IMR-90 (cell line): ENCODE results near the gene EFCAB9. TPM values are rescaled to one million over a fixed set of nuclear protein-coding genes. Genes with fewer than 3 reads are reported as not detected.

Experiments
- ATAC-seq: fragments of 200-7000 bp; cut with Tn5 transposase; 2 replicates; pipeline ENCODE4 v1.9.1; 2020; ENCODE audit warnings: low read depth, mild to moderate bottlenecking, moderate library complexity
- BruUV-seq: library from RNA; stranded (reverse); fragments of 400-500 nt; replicated peaks from 2 replicates; lab custom pipeline; 2021; lab: Mats Ljungman, UMichigan
- CTCF ChIA-PET: fragments of 300-600 bp; formaldehyde crosslinking; extraction: SDS; loops from one replicate; lab custom pipeline; 2021; ENCODE audit warnings: antibody characterized with exemption; lab: Yijun Ruan, JAX
- POLR2A ChIA-PET: fragments of 300-600 bp; sonication (Branson Sonifier 250); formaldehyde crosslinking; loops from one replicate; lab custom pipeline; 2022; ENCODE audit warnings: antibody characterized with exemption; ENCODE audit not compliant: unreplicated experiment; lab: Charles Lee
- DNase-seq: peaks from one replicate; pipeline ENCODE4 v3.0.0; 2013
- H2AFZ ChIP-seq: replicated peaks from 2 replicates; pipeline ENCODE3; 2013; ENCODE audit warnings: low read length, mild to moderate bottlenecking; ENCODE audit not compliant: poor library complexity
- H2AK5ac ChIP-seq: 2 replicates; pipeline ENCODE4 v1.6.1; 2013; ENCODE audit warnings: low read depth, low read length, inconsistent platforms
- H2AK9ac ChIP-seq: replicated peaks from 2 replicates; pipeline ENCODE3; 2013; ENCODE audit warnings: mild to moderate bottlenecking, low read depth, low read length, moderate library complexity; ENCODE audit not compliant: poor library complexity
- H2BK120ac ChIP-seq: 2 replicates; pipeline ENCODE4 v1.6.1; 2013; ENCODE audit warnings: low read depth, low read length, inconsistent platforms
- H2BK15ac ChIP-seq: 3 replicates; pipeline ENCODE4 v1.6.1; 2013; ENCODE audit warnings: low read depth, low read length, inconsistent platforms
- H2BK20ac ChIP-seq: 2 replicates; pipeline ENCODE4 v1.6.1; 2013; ENCODE audit warnings: low read depth, mild to moderate bottlenecking, inconsistent platforms, low read length, moderate library complexity
- H2BK5ac ChIP-seq: 2 replicates; pipeline ENCODE4 v1.6.1; 2013; ENCODE audit warnings: mild to moderate bottlenecking, low read depth, low read length, inconsistent platforms; ENCODE audit not compliant: poor library complexity, severe bottlenecking
- H3K14ac ChIP-seq: replicated peaks from 2 replicates; pipeline ENCODE4 v1.6.1; 2013; ENCODE audit warnings: low read depth, low read length, inconsistent platforms
- H3K18ac ChIP-seq: 2 replicates; pipeline ENCODE4 v1.6.1; 2013; ENCODE audit warnings: low read depth, low read length, control low read depth
- H3K23ac ChIP-seq: 2 replicates; pipeline ENCODE4 v1.6.1; 2013; ENCODE audit warnings: low read depth, low read length, inconsistent platforms
- H3K27ac ChIP-seq: 2 replicates; pipeline ENCODE4 v1.5.1; 2013; ENCODE audit warnings: mild to moderate bottlenecking, control low read depth, low read length; ENCODE audit not compliant: insufficient read depth
- H3K27me3 ChIP-seq: 2 replicates; pipeline ENCODE4 v1.6.1; 2013; ENCODE audit warnings: low read length; ENCODE audit not compliant: control insufficient read depth, insufficient read depth
- H3K36me3 ChIP-seq: 2 replicates; pipeline ENCODE4 v1.6.1; 2013; ENCODE audit warnings: low read length, mixed read lengths; ENCODE audit not compliant: control insufficient read depth, insufficient read depth
- H3K4ac ChIP-seq: 2 replicates; pipeline ENCODE4 v1.6.1; 2013; ENCODE audit warnings: low read depth, low read length, inconsistent platforms
- H3K4me1 ChIP-seq: 2 replicates; pipeline ENCODE4 v1.6.1; 2013; ENCODE audit warnings: low read length, mixed read lengths; ENCODE audit not compliant: control insufficient read depth, insufficient read depth
- H3K4me2 ChIP-seq: 2 replicates; pipeline ENCODE4 v1.6.1; 2013; ENCODE audit warnings: low read depth, mild to moderate bottlenecking, control low read depth, low read length, moderate library complexity
- H3K4me3 ChIP-seq: 2 replicates; pipeline ENCODE4 v1.5.1; 2013; ENCODE audit warnings: low read depth, mild to moderate bottlenecking, control low read depth, low read length, moderate library complexity; ENCODE audit not compliant: insufficient read depth
- H3K56ac ChIP-seq: 2 replicates; pipeline ENCODE4 v1.6.1; 2013; ENCODE audit warnings: low read length, inconsistent platforms; ENCODE audit not compliant: insufficient read depth; ENCODE audit errors: extremely low read depth
- H3K79me1 ChIP-seq, 2 experiments: 2 replicates each; pipeline ENCODE4 v1.6.1; 2013; ENCODE audit warnings: low read length in 2 of 2, inconsistent platforms in 1 of 2, low read depth in 1 of 2
- H3K9ac ChIP-seq: 2 replicates; pipeline ENCODE4 v1.6.1; 2013; ENCODE audit warnings: low read depth, low read length, control low read depth
- H3K9me1 ChIP-seq: 2 replicates; pipeline ENCODE4 v1.6.1; 2013; ENCODE audit warnings: low read length, inconsistent platforms; ENCODE audit not compliant: insufficient read depth
- H3K9me3 ChIP-seq: 2 replicates; pipeline ENCODE4 v1.6.1; 2013; ENCODE audit warnings: low read length; ENCODE audit not compliant: control insufficient read depth, insufficient read depth
- H4K20me1 ChIP-seq: 2 replicates; pipeline ENCODE4 v1.6.1; 2013; ENCODE audit warnings: low read length, inconsistent platforms; ENCODE audit not compliant: insufficient read depth
- H4K5ac ChIP-seq: 2 replicates; pipeline ENCODE4 v1.6.1; 2013; ENCODE audit warnings: mild to moderate bottlenecking, low read depth, low read length, control low read depth
- H4K8ac ChIP-seq, 2 experiments: 2 replicates each; pipeline ENCODE4 v1.6.1; 2013; ENCODE audit warnings: low read depth in 2 of 2, low read length in 2 of 2, control low read depth in 1 of 2, inconsistent platforms in 1 of 2
- H4K91ac ChIP-seq: 2 replicates; pipeline ENCODE4 v1.6.1; 2013; ENCODE audit warnings: low read depth, low read length, inconsistent platforms; ENCODE audit not compliant: insufficient read depth
- BHLHE40 ChIP-seq: fragments of 150-350 bp; IDR thresholded peaks from 2 replicates; pipeline ENCODE4 v1.6.1; 2016; ENCODE audit warnings: mild to moderate bottlenecking, low read depth, low read length
- CEBPB ChIP-seq: IDR thresholded peaks from 2 replicates; pipeline ENCODE4 v1.6.1; 2012; ENCODE audit warnings: low read depth, low read length, improper control_type of control experiment
- CHD1 ChIP-seq: IDR thresholded peaks from 2 replicates; pipeline ENCODE4 v1.6.1; 2012; ENCODE audit warnings: low read depth, low read length, improper control_type of control experiment
- FOS ChIP-seq: fragments of 150-350 bp; IDR thresholded peaks from 2 replicates; pipeline ENCODE4 v1.6.1; 2016; ENCODE audit warnings: low read depth, low read length
- MAFK ChIP-seq: IDR thresholded peaks from 2 replicates; pipeline ENCODE4 v1.6.1; 2012; ENCODE audit warnings: low read depth, low read length, improper control_type of control experiment
- MXI1 ChIP-seq: IDR thresholded peaks from 2 replicates; pipeline ENCODE4 v1.6.1; 2012; ENCODE audit warnings: low read depth, mild to moderate bottlenecking, low read length, moderate library complexity, borderline replicate concordance
- NFE2L2 ChIP-seq: fragments of 150-350 bp; IDR thresholded peaks from 2 replicates; pipeline ENCODE4 v1.6.1; 2016; ENCODE audit warnings: low read depth, mild to moderate bottlenecking, low read length
- RAD21 ChIP-seq: IDR thresholded peaks from 2 replicates; pipeline ENCODE4 v1.6.1; 2012; ENCODE audit warnings: low read length, improper control_type of control experiment
- RCOR1 ChIP-seq: IDR thresholded peaks from 2 replicates; pipeline ENCODE4 v1.6.1; 2012; ENCODE audit warnings: mild to moderate bottlenecking, low read length, improper control_type of control experiment; ENCODE audit not compliant: insufficient replicate concordance
- WGBS, 2 experiments: methylation state at CpG; one replicate each; pipeline versions ENCODE4 v1.1.5 to v1.1.7; 2013; ENCODE audit warnings: missing lambda C conversion rate in 2 of 2; ENCODE audit not compliant: insufficient read length in 1 of 2; ENCODE audit errors: extremely low coverage in 2 of 2; 5-methylcytosine and 5-hydroxymethylcytosine counted together
- dilution Hi-C: fragments of 300-500 bp; cut with HindIII; formaldehyde crosslinking; loops from one replicate; pipeline ENCODE4 v1.14.3; 2018; ENCODE audit warnings: low sequenced_read_pairs; ENCODE audit not compliant: unreplicated experiment
- in situ Hi-C: fragments of 300-500 bp; cut with MboI; formaldehyde crosslinking; loops from 3 replicates; pipeline ENCODE4 v1.14.3; 2019; ENCODE audit warnings: low sequenced_read_pairs, inconsistent platforms, mixed read lengths
- intact Hi-C: fragments of 100-400 bp; cut with micrococcal nuclease; formaldehyde crosslinking; loops from 2 replicates; pipeline ENCODE4 v1.10.0; 2022
- polyA plus RNA-seq, 3 experiments: library from polyadenylated mRNA; depleted of rRNA; stranded (reverse); fragments of >200 nt; gene quantifications; 2 replicates each; pipeline ENCODE4 v1.2.3, GENCODE V29; 2012; ENCODE audit warnings: low replicate concordance in 1 of 3
- total RNA-seq: library from RNA; depleted of rRNA; stranded (reverse); fragments of >200 nt; gene quantifications from 2 replicates; pipeline ENCODE4 v1.2.3, GENCODE V29; 2012
- TF ChIP-seq, protein P1 (sequence below): fragments of 150-350 bp; IDR thresholded peaks from 2 replicates; pipeline ENCODE4 v1.6.1; 2017; ENCODE audit warnings: mild to moderate bottlenecking, antibody characterized with exemption, low read length, low read depth
- TF ChIP-seq, protein P2 (sequence below): conservative IDR thresholded peaks from 2 replicates; pipeline ENCODE4 v1.5.1; 2012; ENCODE audit warnings: mild to moderate bottlenecking, low read depth, low read length, improper control_type of control experiment

The EFCAB9 gene
- total and polyA plus RNA-seq, 2 of the 4 experiments (the other 2 are of a cell fraction): not detected

DNA sequence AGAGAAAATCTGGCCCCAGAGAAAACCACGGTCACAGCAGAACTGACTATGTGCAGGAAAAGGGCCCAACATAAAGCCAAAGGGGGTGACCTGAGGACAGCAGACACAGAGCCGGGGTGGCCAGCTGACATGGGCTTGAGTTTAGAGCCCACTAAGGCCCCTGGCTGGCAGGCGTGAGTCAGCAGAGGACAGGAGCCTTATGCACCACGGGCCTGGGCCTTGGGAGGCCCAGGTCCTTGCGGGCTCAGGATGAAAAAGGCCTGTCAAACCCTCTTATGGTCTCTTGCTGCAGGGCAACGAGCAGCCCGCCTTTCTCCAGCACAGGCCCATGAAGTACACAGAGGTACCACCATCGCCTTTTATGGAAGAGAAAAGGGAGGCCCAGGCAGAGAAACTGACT lies 25.7 kb upstream of the EFCAB9 start:
- ATAC-seq (0 out of 2 replicates have a peak, but pooled peaks have one; percentile 12), DNase-seq (no peak)
- H3K4me1 ChIP-seq: peaks cover 16% of the 10 kb centered on the region
- H3K23ac ChIP-seq: peak overlapping the region; percentile 9; the same call in 1 of the 2 replicates
- peak overlapping the region; percentile 56 for H2AFZ ChIP-seq
- peaks cover 40% of the 10 kb centered on the region for H3K9me1 ChIP-seq
- 0 out of 2 replicates have a peak overlapping the region, but pooled peaks have one; percentile 2 for H3K4ac ChIP-seq
- no peak overlapping the region for H2BK5ac ChIP-seq
- H2AK9ac ChIP-seq: peak overlapping the region; percentile 33
- no peak overlapping the region for H2AK5ac ChIP-seq
- no peak overlapping the region for H4K5ac ChIP-seq
- no peak overlapping the region for H2BK15ac ChIP-seq
- no peak overlapping the region for H2BK20ac ChIP-seq
- no peak overlapping the region for H3K27ac ChIP-seq
- WGBS, 2 experiments: 68% methylated on average over 5 of the region's 8 CpGs; no CpG with 5 or more reads in 1 of the 2 experiments
- H3K9ac ChIP-seq: no peak overlapping the region
- no peaks in the 10 kb centered on the region for H3K27me3 ChIP-seq
- no peak overlapping the region for H4K8ac ChIP-seq
- H3K56ac ChIP-seq: no peak overlapping the region
- no peaks in the 10 kb centered on the region for H3K9me3 ChIP-seq
- peaks cover 58% of the 10 kb centered on the region for H4K20me1 ChIP-seq
- H3K4me2 ChIP-seq: no peak overlapping the region
- no peak overlapping the region for H2BK120ac ChIP-seq
- ChIA-PET CTCF (interaction anchor here (1.4 kb wide), 1 partner anchor 45 kb away, joined by 3 read pairs; no protein-coding TSS in a partner anchor), POLR2A (no interaction called here)
- TF ChIP-seq, protein P1, sequence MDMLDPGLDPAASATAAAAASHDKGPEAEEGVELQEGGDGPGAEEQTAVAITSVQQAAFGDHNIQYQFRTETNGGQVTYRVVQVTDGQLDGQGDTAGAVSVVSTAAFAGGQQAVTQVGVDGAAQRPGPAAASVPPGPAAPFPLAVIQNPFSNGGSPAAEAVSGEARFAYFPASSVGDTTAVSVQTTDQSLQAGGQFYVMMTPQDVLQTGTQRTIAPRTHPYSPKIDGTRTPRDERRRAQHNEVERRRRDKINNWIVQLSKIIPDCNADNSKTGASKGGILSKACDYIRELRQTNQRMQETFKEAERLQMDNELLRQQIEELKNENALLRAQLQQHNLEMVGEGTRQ: no peak
- TF ChIP-seq BHLHE40 (no peak), FOS (no peak), MAFK (no peak), NFE2L2 (no peak), RCOR1 (no peak), MXI1 (no peak), CHD1 (no peak), RAD21 (no peak), CEBPB (no peak)
- TF ChIP-seq, protein P2, sequence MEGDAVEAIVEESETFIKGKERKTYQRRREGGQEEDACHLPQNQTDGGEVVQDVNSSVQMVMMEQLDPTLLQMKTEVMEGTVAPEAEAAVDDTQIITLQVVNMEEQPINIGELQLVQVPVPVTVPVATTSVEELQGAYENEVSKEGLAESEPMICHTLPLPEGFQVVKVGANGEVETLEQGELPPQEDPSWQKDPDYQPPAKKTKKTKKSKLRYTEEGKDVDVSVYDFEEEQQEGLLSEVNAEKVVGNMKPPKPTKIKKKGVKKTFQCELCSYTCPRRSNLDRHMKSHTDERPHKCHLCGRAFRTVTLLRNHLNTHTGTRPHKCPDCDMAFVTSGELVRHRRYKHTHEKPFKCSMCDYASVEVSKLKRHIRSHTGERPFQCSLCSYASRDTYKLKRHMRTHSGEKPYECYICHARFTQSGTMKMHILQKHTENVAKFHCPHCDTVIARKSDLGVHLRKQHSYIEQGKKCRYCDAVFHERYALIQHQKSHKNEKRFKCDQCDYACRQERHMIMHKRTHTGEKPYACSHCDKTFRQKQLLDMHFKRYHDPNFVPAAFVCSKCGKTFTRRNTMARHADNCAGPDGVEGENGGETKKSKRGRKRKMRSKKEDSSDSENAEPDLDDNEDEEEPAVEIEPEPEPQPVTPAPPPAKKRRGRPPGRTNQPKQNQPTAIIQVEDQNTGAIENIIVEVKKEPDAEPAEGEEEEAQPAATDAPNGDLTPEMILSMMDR: no peak
- in situ Hi-C loops (no loop called here), intact Hi-C loops (no loop called here), dilution Hi-C loops (no loop called here)
- H4K91ac ChIP-seq: no peak overlapping the region
- peaks cover 34 to 80% of the 10 kb centered on the region in 2 experiments for H3K79me1 ChIP-seq
- BruUV-seq: no TSS peak
- peaks cover 6% of the 10 kb centered on the region; the same call in 1 of the 2 replicates for H3K36me3 ChIP-seq
- no peak overlapping the region for H3K18ac ChIP-seq
- H3K14ac ChIP-seq: peak overlapping the region; percentile 19; the same call in 1 of the 2 replicates
- no peak overlapping the region for H3K4me3 ChIP-seq
